Measurements from ENCODE around the gene TAC1. TPM values are rescaled to one million over a fixed set of nuclear protein-coding genes. Genes with fewer than 3 reads are reported as not detected.
"Not testable (repeated sequence)": the region's sequence is repeated elsewhere in the genome, so short reads cannot be mapped to it uniquely, and the experiment has no call there.

TAC1 gene
- total RNA-seq, 1 experiment from 2014 or later, result not detected

- H3K27ac ChIP-seq, result no peak overlapping the region
- H3K4me3 ChIP-seq, result no peak overlapping the region
- H3K4me1 ChIP-seq, result no peaks in the 10 kb centered on the region
- peak in 1 of 2 experiments; percentile 15 for DNase-seq
- peaks cover 10% of the 10 kb centered on the region for H3K27me3 ChIP-seq
- H3K36me3 ChIP-seq, result no peaks in the 10 kb centered on the region
- H3K9me3 ChIP-seq (replicated peaks), result no peaks in the 10 kb centered on the region
Observed at GRCh38 chr7:97770850-97771249, 39.0 kb downstream of the TAC1 start.

- no peaks in the 10 kb centered on the region for H3K4me1 ChIP-seq
- H3K4me3 ChIP-seq, result no peak overlapping the region
- no peak for DNase-seq
- peaks cover 10% of the 10 kb centered on the region for H3K27me3 ChIP-seq
- no peak overlapping the region for H3K27ac ChIP-seq
- no peaks in the 10 kb centered on the region for H3K9me3 ChIP-seq (replicated peaks)
- H3K36me3 ChIP-seq, result no peaks in the 10 kb centered on the region
Observed at GRCh38 chr7:97771576-97771975, 39.7 kb downstream of the TAC1 start.

GRCh38 chr7:97772045-97772901, 40.4 kb downstream of the TAC1 start:
- no peaks in the 10 kb centered on the region for H3K4me1 ChIP-seq
- H3K27me3 ChIP-seq, result peaks cover 10% of the 10 kb centered on the region
- H3K4me3 ChIP-seq, result no peak overlapping the region
- no peak for DNase-seq
- no peaks in the 10 kb centered on the region for H3K36me3 ChIP-seq
- H3K9me3 ChIP-seq (replicated peaks), result no peaks in the 10 kb centered on the region
- no peak overlapping the region for H3K27ac ChIP-seq

GRCh38 chr7:97786398-97786797, 54.5 kb downstream of the TAC1 start:
- H3K4me1 ChIP-seq; DNase-seq; H3K4me3 ChIP-seq; H3K27ac ChIP-seq; H3K9me3 ChIP-seq (replicated peaks); H3K27me3 ChIP-seq; H3K36me3 ChIP-seq: not testable (repeated sequence)

Other genes starting within 250 kb of the TAC1 start
- gene ASNS, start 140.3 kb downstream of the TAC1 start, total RNA-seq (2014; rRNA removed; shearing (Covaris generic)), result 14.9 and 19.8 TPM in 2 replicates